GM06990 (cell line): ENCODE measurements around the gene ZBTB48.

Source experiments
- DNase-seq: peaks from one replicate; pipeline ENCODE4 v3.0.0-alpha.2; 2011; ENCODE audit not compliant: insufficient read length; ENCODE audit errors: extremely low read depth
- H3K27me3 ChIP-seq: replicated peaks from 2 replicates; pipeline ENCODE4 v1.6.0; 2011; ENCODE audit warnings: low read length; ENCODE audit not compliant: control insufficient read depth, insufficient read depth
- H3K36me3 ChIP-seq: 2 replicates; pipeline ENCODE4 v1.5.1; 2011; ENCODE audit warnings: low read length; ENCODE audit not compliant: control insufficient read depth, insufficient read depth
- H3K4me3 ChIP-seq: replicated peaks from 2 replicates; pipeline ENCODE4 v1.5.1; 2011; ENCODE audit warnings: low read depth, mild to moderate bottlenecking, control low read depth, low read length
- CTCF ChIP-seq: IDR thresholded peaks from 2 replicates; pipeline ENCODE4 v1.5.1; 2011; ENCODE audit warnings: low read length, control low read depth, mild to moderate bottlenecking, inconsistent platforms; ENCODE audit not compliant: insufficient read depth, poor library complexity, severe bottlenecking

Gene ZBTB48

GRCh38 chr1:6601049-6601922 is 21.5 kb downstream of the ZBTB48 start:
- TF ChIP-seq CTCF = no peak

GRCh38 chr1:6601923-6602668 is 22.3 kb downstream of the ZBTB48 start:
- no peak for TF ChIP-seq CTCF
- peaks cover 6% of the 10 kb centered on the region for H3K36me3 ChIP-seq
- H3K27me3 ChIP-seq = no peaks in the 10 kb centered on the region
- DNase-seq = no peak
- peak overlapping the region; percentile 86 for H3K4me3 ChIP-seq

More at GRCh38 chr1:6601049-6601922, 21.5 kb downstream of the ZBTB48 start:
- peaks cover 10% of the 10 kb centered on the region for H3K36me3 ChIP-seq
- H3K27me3 ChIP-seq = no peaks in the 10 kb centered on the region
- DNase-seq = peak; percentile 56
- peak overlapping the region; percentile 86 for H3K4me3 ChIP-seq

- peak; percentile 87 for DNase-seq
- peak within 1 kb of the TSS; percentile 86 for H3K4me3 ChIP-seq
- TF ChIP-seq CTCF = no peak
- peaks cover 2% of the 10 kb centered on the region for H3K36me3 ChIP-seq
- H3K27me3 ChIP-seq = no peaks in the 10 kb centered on the region
These were observed 23.0 kb downstream of the ZBTB48 start, which contains the start of gene KLHL21 for GRCh38 chr1:6602669-6603237. TSS of gene KLHL21 (minus strand) at chr1:6602869. CDS start at chr1:6602817, 52 bp downstream.

- peaks cover 2% of the 10 kb centered on the region for H3K36me3 ChIP-seq
- H3K4me3 ChIP-seq = peak overlapping the region; percentile 86
- DNase-seq = peak; percentile 67
- H3K27me3 ChIP-seq = no peaks in the 10 kb centered on the region
- TF ChIP-seq CTCF = no peak
These were observed 23.6 kb downstream of the ZBTB48 start for GRCh38 chr1:6603238-6603914.

- TF ChIP-seq CTCF = no peak
- H3K4me3 ChIP-seq = peak overlapping the region; percentile 86
- no peaks in the 10 kb centered on the region for H3K27me3 ChIP-seq
- peaks cover 2% of the 10 kb centered on the region for H3K36me3 ChIP-seq
- DNase-seq = no peak
These were observed 24.2 kb downstream of the ZBTB48 start for GRCh38 chr1:6603915-6604558.
